ENCODE measurements around the gene CUX1. TPM values are rescaled to one million over a fixed set of nuclear protein-coding genes. Genes with fewer than 3 reads are reported as not detected.

Gene CUX1
- total RNA-seq, 2 donors from 2014 or later = 122 to 131 TPM

DNA sequence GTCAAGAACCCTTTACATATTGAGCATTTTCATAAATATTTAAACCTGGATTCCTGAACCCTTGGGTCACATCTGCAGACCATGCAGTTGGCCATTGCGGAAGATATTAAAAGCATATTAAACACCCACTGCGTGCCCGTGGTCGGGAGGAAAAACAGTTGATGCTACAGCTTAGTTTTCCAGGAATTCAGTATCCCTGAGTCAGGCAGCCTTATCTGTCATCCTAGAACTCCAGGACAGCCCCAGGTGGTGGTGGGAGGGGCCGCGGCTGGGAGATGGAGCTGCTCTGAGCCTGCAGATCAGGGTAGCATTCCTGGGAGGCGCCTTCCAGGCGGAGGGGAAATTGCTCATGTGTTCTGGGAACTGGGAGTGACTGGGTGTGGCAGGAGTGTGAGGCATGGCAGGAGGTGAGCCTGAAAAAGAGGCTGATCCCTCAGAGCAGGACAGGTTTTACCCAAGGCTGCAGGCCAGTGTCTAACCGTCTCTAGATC, 246.3 kb downstream of the CUX1 start:
- peak; percentile 65 to 89 for DNase-seq
- ATAC-seq = peak; percentile 93
- intact Hi-C loops (cut with DNase I, micrococcal nuclease) = no loop called here

DNA sequence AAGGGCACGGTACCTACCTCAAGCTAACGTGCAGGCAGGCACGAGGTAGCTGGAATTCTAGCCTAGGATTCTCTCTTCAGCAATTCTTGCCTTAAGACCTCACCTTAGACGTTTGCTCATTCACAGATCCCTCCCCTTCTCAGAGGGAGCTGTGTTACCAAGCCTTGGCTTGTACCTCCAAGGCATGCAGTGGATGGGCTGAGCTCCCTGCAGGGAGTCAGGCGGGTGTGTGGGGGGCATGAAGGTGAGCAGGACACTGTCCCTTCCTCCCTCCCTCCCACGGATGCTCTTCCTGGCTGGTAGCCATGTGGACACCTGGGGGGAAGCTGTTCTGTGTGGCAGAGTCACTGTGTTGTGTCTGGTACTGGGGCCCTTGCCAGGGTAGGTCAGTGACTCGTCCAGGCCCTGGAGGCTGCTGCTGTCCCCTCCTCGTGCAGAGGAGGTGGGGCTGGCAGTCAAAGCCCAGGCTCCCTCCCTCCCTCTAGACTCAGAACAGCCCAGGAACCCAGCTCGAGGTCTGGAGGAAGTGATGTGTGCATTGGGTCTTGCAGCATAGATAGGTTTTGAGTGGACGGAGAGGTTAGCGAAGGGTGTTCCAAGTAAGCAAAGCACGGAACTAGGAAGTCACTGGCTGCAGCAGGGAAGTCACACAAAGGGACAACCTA, 247.1 kb downstream of the CUX1 start:
- DNase-seq (no peak), ATAC-seq (peak; percentile 32)
- intact Hi-C loops (cut with DNase I, micrococcal nuclease) = no loop called here

GRCh38 chr7:102065226-102065625, 247.8 kb downstream of the CUX1 start:
- ATAC-seq = no peak
- DNase-seq = no peak
- intact Hi-C loops (cut with DNase I, micrococcal nuclease) = no loop called here

DNA sequence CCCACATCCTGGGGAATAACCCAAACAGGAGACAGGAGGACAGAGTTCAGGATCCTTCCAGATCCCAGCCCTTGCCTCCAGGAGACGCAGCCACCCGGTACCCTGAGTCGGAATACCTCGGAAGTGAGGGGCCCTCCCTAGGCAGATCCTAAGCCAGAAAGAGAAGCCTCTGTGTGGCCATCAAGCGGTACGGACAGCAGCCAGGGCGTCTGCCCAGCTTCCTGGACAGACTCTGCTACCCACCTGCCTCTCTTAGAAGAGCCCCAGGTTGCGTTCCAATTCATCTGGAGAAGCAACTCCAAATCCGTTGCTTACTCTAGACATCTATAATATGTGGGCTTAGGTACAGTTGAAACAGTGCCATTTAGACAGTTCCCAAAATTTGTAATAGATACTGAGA, 249.1 kb downstream of the CUX1 start:
- ATAC-seq (no peak), DNase-seq (no peak)

GRCh38 chr7:102068846-102069245, 251.4 kb downstream of the CUX1 start:
- intact Hi-C loops (cut with DNase I, micrococcal nuclease) = no loop called here
- no peak for ATAC-seq
- DNase-seq = no peak

More for the DNA sequence above, 249.1 kb downstream of the CUX1 start:
- intact Hi-C loops (cut with DNase I, micrococcal nuclease) = no loop called here

GRCh38 chr7:102069931-102070629, 252.7 kb downstream of the CUX1 start:
- intact Hi-C loops (cut with DNase I, micrococcal nuclease) = no loop called here
- DNase-seq (no peak), ATAC-seq (peak; percentile 60)

GRCh38 chr7:102072003-102072402, 254.6 kb downstream of the CUX1 start:
- ATAC-seq (no peak), DNase-seq (no peak)
- intact Hi-C loops (cut with DNase I, micrococcal nuclease) = no loop called here

GRCh38 chr7:102072636-102073209, 255.3 kb downstream of the CUX1 start:
- intact Hi-C loops (cut with DNase I, micrococcal nuclease) = no loop called here
- ATAC-seq = no peak
- no peak for DNase-seq

DNA sequence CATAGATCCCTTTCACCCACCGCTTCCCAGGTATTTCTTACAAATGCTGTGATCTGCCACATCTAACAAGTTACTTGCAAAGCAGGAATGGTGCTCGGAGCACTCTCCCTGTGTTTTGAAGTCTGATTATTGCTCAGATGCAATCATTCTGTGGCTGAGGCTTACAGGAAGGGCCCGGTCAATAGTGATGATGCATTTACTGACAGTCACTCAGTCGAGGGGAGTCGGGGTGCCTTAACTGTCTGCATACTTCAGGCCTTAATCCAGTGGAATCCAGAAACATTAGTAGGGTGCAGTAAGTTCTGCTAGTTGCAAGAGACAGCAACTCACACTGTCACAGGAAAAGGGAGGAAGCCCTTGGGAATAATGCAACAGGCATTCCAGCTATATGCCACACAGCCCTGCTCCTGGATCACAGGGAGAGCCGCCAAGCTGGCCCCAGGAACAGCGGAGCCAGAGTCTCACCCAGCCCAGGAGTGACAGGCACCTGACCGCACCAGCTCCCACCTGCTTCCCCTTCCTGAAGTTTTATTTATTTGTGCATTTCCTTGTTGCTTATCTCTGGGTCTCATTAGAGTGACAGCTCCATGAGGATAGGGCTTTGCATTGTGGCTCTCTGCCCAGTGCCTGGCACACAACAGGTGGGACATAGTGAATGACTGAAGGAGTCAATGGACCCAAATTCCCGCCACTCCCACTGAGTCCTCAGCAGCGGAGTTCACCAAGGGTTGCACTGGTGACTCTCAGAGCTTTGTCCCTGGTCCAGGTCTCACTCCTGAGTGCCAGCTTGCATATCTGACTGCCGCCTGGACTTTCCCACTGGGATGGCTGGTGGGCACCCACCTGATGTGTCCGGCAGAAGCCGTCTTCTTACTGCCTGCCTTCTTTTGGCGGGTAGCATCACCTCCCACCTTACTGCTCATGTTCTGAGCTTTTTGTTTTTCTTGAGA, 256.8 kb downstream of the CUX1 start:
- intact Hi-C loops (cut with DNase I, micrococcal nuclease) = no loop called here
- ATAC-seq (peak; percentile 85), DNase-seq (peak; percentile 58 to 59)

DNA sequence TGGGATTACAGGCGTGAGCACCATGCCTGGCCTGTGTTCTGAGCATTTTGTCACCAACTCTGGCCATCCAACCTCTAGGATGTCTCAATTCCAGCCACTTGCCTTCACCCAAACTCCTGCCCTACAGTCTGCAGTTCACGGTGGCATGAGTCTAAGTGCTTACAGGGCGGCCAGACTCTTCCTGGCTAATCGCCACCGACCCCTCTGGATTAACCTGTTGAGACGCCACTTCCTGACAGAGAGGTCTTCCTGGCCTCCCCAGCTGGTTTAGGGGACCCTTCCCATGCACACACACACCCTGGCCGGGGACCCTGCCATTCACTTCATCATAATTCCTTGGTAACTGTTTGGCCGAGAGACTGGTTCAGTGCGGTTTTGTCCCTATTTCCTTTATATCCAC, 257.7 kb downstream of the CUX1 start:
- intact Hi-C loops (cut with DNase I, micrococcal nuclease) = no loop called here
- DNase-seq (no peak), ATAC-seq (no peak)

- DNase-seq (no peak), ATAC-seq (peak; percentile 52)
- intact Hi-C loops (cut with DNase I, micrococcal nuclease) = no loop called here
Observed at GRCh38 chr7:102075553-102076135, 258.2 kb downstream of the CUX1 start.

DNA sequence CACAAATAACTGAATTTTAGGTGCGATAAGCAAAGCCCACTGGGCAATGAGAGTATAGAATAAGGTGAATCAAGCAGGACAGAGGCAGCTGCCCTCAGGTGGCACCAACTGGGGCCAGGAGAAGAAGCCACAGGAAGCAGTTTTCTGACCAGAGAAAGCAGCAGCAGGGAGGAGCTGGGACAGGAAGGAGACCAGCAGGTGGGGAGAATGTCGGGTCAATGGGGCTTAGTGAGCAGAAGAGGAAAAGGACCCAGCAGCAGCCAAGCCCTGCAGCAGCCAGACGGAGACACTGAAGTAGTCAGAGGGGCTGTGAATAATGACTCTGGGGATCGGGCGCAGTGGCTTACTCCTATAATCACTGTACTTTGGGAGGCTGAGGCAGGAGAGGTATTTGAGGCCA, 259.7 kb downstream of the CUX1 start:
- ATAC-seq (no peak), DNase-seq (no peak)
- intact Hi-C loops (cut with DNase I, micrococcal nuclease) = no loop called here

- no peak for DNase-seq
- ATAC-seq = no peak
- intact Hi-C loops (cut with DNase I, micrococcal nuclease) = no loop called here
Observed at GRCh38 chr7:102079140-102080018, 262.0 kb downstream of the CUX1 start.

DNA sequence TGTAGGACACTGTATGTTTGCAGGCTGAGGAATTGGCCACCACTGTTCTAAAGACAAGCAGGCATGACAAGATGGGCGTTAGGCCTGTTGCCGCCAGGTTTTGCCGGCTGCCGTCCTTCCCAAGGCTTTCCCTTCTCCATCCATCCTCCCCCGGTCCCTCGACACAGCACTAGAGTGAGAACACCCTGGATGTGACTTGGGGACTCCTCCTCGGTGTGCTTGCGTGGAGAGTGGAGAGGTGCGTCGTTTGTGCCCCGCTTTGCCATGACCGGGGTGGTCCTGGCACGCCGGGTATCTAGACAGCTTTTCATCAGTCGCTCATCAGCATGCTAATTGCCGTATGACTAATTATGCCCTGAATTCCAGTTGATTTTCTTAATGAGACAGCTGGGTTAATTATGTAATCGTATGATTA, 262.6 kb downstream of the CUX1 start:
- intact Hi-C loops (cut with DNase I, micrococcal nuclease) = no loop called here
- DNase-seq (no peak), ATAC-seq (no peak)

DNA sequence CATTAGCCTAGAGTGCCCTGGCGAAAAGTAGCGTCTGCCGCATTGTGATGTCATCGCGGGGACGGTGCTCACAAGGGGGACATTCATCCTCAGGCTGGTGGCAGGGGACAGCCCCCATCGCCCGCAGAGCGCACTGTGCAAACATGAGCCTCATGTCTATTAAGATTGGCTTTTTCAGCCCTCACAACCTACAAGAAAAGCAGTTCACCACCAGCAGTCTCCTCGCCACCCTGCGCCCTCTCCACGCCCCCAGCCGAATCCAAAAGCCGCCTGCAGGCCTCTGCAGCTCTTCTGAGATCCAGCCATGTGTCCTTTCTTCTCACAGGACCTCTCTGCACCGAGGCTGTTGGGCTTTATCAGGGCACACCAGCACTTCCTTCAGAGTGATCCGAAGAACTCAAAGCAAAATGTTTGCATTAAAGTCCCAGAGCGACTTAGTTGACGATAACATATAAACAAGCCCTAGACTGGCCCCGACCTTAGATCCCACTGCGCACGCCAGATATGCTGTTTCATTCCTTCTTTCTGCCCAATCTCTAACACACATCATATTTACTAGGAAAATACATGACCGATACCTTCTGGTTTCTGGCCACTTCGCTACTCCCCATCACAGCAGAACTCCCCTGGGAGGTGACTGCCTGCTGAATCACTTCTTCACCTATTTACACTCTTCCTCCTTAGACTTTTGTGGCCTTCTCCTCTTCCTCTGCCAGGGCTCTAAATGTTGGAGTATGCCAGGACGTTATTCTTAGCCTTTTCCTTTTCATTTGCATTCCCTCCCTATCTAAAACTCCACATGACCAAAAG, 263.2 kb downstream of the CUX1 start:
- no peak for ATAC-seq
- intact Hi-C loops (cut with DNase I, micrococcal nuclease) = no loop called here
- no peak for DNase-seq

- DNase-seq = no peak
- intact Hi-C loops (cut with DNase I, micrococcal nuclease) = no loop called here
- ATAC-seq = no peak
Observed at GRCh38 chr7:102081244-102081627, 263.8 kb downstream of the CUX1 start.
